Progenitor cell of endocrine pancreas (in vitro differentiated cells): ENCODE results near the gene CDH4. TPM values are rescaled to one million over a fixed set of nuclear protein-coding genes. Genes with fewer than 3 reads are reported as not detected.

Experiments
- DNase-seq: peaks from one replicate; pipeline ENCODE4 v3.0.0; 2021; ENCODE audit warnings: low spot score; ENCODE audit not compliant: unreplicated experiment
- H3K27ac Mint-ChIP-seq: 2 replicates; pipeline ENCODE4 v1.8.0; 2021; ENCODE audit warnings: mild to moderate bottlenecking, moderate library complexity, mixed read lengths
- H3K27me3 Mint-ChIP-seq: 2 replicates; pipeline ENCODE4 v1.8.0; 2021; ENCODE audit warnings: mixed read lengths
- H3K36me3 Mint-ChIP-seq: 2 replicates; pipeline ENCODE4 v1.8.0; 2022; ENCODE audit warnings: mixed read lengths; ENCODE audit not compliant: insufficient read depth
- H3K4me1 Mint-ChIP-seq: 2 replicates; pipeline ENCODE4 v1.8.0; 2021; ENCODE audit warnings: low read depth, mixed read lengths
- H3K4me3 Mint-ChIP-seq: 2 replicates; pipeline ENCODE4 v1.8.0; 2021; ENCODE audit warnings: low read depth, mild to moderate bottlenecking, moderate library complexity, mixed read lengths
- H3K9me3 Mint-ChIP-seq: 2 replicates; pipeline ENCODE4 v1.8.0; 2021; ENCODE audit warnings: low read depth, mixed read lengths
- CTCF ChIP-seq: fragments of 200-600 bp; sonication (generic); IDR thresholded peaks from one replicate; pipeline ENCODE4 v1.5.0; 2021; ENCODE audit warnings: antibody characterized with exemption, mild to moderate bottlenecking; ENCODE audit not compliant: unreplicated experiment
- total RNA-seq: library from RNA; stranded (reverse); gene quantifications from 2 replicates; pipeline ENCODE4 v1.2.1, GENCODE V29; 2021

CDH4 gene
- total RNA-seq, 1 donor from 2014 or later: 0.43 TPM

- H3K9me3 Mint-ChIP-seq: no peaks in the 10 kb centered on the region
- H3K27me3 Mint-ChIP-seq: peaks cover 11% of the 10 kb centered on the region
- DNase-seq: no peak
- H3K36me3 Mint-ChIP-seq: no peaks in the 10 kb centered on the region
- no peak overlapping the region for H3K27ac Mint-ChIP-seq
- no peak for TF ChIP-seq CTCF
- H3K4me3 Mint-ChIP-seq: no peak overlapping the region
- H3K4me1 Mint-ChIP-seq: peaks cover 5% of the 10 kb centered on the region
Measured at GRCh38 chr20:61723529-61724257, 471.6 kb downstream of the CDH4 start.

- TF ChIP-seq CTCF: peak; percentile 54
- Mint-ChIP-seq H3K4me1 (peaks cover 5% of the 10 kb centered on the region), H3K27ac (peak overlapping the region; percentile 13), H3K27me3 (peaks cover 9% of the 10 kb centered on the region), H3K36me3 (no peaks in the 10 kb centered on the region), H3K4me3 (no peak overlapping the region), H3K9me3 (no peaks in the 10 kb centered on the region)
- no peak for DNase-seq
Measured at GRCh38 chr20:61724376-61724775, 472.3 kb downstream of the CDH4 start.

- H3K4me3 Mint-ChIP-seq: no peak overlapping the region
- TF ChIP-seq CTCF: no peak
- no peaks in the 10 kb centered on the region for H3K36me3 Mint-ChIP-seq
- no peak for DNase-seq
- peaks cover 5% of the 10 kb centered on the region for H3K4me1 Mint-ChIP-seq
- H3K9me3 Mint-ChIP-seq: no peaks in the 10 kb centered on the region
- peaks cover 6% of the 10 kb centered on the region for H3K27me3 Mint-ChIP-seq
- no peak overlapping the region for H3K27ac Mint-ChIP-seq
Measured at GRCh38 chr20:61725145-61725544, 473.1 kb downstream of the CDH4 start.

GRCh38 chr20:61725966-61726365 lies 473.9 kb downstream of the CDH4 start:
- Mint-ChIP-seq H3K4me1 (peaks cover 5% of the 10 kb centered on the region), H3K27ac (no peak overlapping the region), H3K36me3 (no peaks in the 10 kb centered on the region), H3K27me3 (peaks cover 6% of the 10 kb centered on the region), H3K4me3 (no peak overlapping the region), H3K9me3 (no peaks in the 10 kb centered on the region)
- no peak for TF ChIP-seq CTCF
- no peak for DNase-seq

GRCh38 chr20:61726979-61727378 lies 474.9 kb downstream of the CDH4 start:
- H3K36me3 Mint-ChIP-seq: no peaks in the 10 kb centered on the region
- no peak overlapping the region for H3K4me3 Mint-ChIP-seq
- H3K9me3 Mint-ChIP-seq: no peaks in the 10 kb centered on the region

More at GRCh38 chr20:61726979-61727378, 474.9 kb downstream of the CDH4 start:
- H3K27ac Mint-ChIP-seq: no peak overlapping the region
- no peak for TF ChIP-seq CTCF
- DNase-seq: no peak
- peaks cover 5% of the 10 kb centered on the region for H3K4me1 Mint-ChIP-seq
- peaks cover 6% of the 10 kb centered on the region for H3K27me3 Mint-ChIP-seq
